Measurements from ENCODE around the gene EID1. TPM values are rescaled to one million over a fixed set of nuclear protein-coding genes. Genes with fewer than 3 reads are reported as not detected.

EID1 gene
- total RNA-seq, 4 donors from 2014 or later = 110 to 146 (median 135) TPM

DNA sequence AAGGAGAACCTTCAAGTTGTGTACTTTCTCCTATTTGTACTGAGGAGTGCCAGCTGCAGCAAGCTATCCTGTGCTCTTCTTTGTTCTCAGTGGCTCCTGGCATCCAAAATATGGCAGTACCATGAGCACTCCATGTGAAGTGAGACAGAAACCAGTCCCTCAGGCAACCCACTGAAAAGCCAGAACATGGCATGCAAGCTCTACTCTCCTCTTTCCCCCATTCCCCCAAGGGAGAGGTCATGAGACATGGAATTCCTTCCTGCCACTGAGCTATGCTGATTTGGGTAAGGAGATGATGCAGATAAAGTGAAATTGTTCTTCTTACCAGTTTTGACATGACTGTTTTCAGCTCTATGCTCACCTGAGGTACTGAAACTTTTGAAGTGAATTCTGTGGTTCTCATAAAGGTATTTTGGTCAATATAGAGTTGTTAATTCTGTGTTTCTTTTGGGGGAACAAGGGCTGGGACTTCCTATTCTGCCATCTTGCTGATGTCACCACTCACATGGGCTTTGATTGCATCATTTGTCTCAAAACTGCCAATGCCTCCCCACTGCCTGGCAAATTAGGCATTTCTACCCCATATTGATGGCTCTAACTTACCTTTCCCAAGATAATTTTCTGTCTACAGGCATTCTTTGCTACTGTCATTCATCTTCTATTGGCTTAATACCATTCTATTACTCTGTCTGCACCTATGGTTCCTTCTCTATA, 44.3 kb upstream of the EID1 start:
- intact Hi-C loops (cut with DNase I; ENCODE audit: low total_unique reads) (no loop called here), in situ Hi-C loops (cut with MboI; ENCODE audit: low sequenced_read_pairs in 4 of 4) (no loop called here)
- Histone ChIP-seq H3K27ac (no peak overlapping the region), H3K9me3 (no peaks in the 10 kb centered on the region), H3K36me3 (no peaks in the 10 kb centered on the region), H3K4me1 (no peaks in the 10 kb centered on the region), H3K4me3 (no peak overlapping the region), H3K27me3 (no peaks in the 10 kb centered on the region)
- TF ChIP-seq POLR2A (IDR thresholded peaks at IDR 0.05) = no peak
- TF ChIP-seq, protein P1, sequence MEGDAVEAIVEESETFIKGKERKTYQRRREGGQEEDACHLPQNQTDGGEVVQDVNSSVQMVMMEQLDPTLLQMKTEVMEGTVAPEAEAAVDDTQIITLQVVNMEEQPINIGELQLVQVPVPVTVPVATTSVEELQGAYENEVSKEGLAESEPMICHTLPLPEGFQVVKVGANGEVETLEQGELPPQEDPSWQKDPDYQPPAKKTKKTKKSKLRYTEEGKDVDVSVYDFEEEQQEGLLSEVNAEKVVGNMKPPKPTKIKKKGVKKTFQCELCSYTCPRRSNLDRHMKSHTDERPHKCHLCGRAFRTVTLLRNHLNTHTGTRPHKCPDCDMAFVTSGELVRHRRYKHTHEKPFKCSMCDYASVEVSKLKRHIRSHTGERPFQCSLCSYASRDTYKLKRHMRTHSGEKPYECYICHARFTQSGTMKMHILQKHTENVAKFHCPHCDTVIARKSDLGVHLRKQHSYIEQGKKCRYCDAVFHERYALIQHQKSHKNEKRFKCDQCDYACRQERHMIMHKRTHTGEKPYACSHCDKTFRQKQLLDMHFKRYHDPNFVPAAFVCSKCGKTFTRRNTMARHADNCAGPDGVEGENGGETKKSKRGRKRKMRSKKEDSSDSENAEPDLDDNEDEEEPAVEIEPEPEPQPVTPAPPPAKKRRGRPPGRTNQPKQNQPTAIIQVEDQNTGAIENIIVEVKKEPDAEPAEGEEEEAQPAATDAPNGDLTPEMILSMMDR (IDR thresholded peaks at IDR 0.05 in 4 of 5, conservative IDR thresholded peaks at IDR 0.05 in 1 of 5) = no peak
- DNase-seq (no peak), ATAC-seq (no peak)

DNA sequence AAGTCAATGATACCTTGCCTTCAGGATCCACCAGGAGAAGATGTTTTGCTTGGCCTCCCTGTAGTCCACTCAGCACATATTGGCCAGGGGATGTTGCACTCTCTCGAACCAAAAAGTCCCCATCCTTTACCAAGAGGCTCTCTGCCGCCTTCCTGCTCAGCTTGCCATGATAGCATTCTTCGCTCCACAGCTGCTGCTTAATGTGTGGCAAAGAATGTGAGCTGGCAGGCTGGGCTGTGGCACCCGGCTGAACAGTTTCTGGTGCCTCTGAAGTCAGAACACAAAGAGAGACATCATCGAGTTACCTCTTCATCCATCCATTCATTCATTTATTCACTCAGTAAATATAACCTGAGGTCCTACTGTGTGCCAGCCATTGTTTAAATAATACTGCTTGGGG, 43.2 kb upstream of the EID1 start:
- ATAC-seq (no peak), DNase-seq (no peak)
- intact Hi-C loops (cut with DNase I; ENCODE audit: low total_unique reads) (no loop called here), in situ Hi-C loops (cut with MboI; ENCODE audit: low sequenced_read_pairs in 4 of 4) (no loop called here)
- TF ChIP-seq, protein P1 (IDR thresholded peaks at IDR 0.05 in 4 of 5, conservative IDR thresholded peaks at IDR 0.05 in 1 of 5) = no peak
- no peak for TF ChIP-seq POLR2A (IDR thresholded peaks at IDR 0.05)
- H3K27ac ChIP-seq = no peak overlapping the region
- H3K9me3 ChIP-seq = no peaks in the 10 kb centered on the region
- no peaks in the 10 kb centered on the region for H3K4me1 ChIP-seq
- H3K27me3 ChIP-seq = no peaks in the 10 kb centered on the region
- H3K4me3 ChIP-seq = no peak overlapping the region
- H3K36me3 ChIP-seq = no peaks in the 10 kb centered on the region

DNA sequence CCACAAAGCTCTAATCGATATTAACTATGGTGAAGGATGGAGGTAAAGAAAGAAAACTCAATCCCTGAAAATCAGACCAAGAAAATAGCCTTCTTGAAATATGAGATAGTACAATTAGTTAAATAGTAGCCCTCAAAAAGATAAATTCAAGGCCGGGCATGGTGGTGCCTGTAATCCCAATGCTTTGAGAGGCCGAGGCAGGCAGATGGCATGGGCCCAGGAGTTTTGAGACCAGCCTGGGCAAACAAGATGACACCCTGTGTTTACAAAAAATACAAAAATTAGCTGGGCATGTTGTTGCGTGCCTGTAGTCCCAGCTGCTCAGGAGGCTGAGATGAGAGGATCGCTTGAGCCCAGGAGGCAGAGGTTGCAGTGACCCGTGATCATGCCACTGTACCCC, 35.4 kb upstream of the EID1 start:
- Histone ChIP-seq H3K4me1 (no peaks in the 10 kb centered on the region), H3K27me3 (no peaks in the 10 kb centered on the region), H3K9me3 (no peaks in the 10 kb centered on the region), H3K36me3 (no peaks in the 10 kb centered on the region), H3K27ac (no peak overlapping the region), H3K4me3 (no peak overlapping the region)
- no peak for ATAC-seq
- intact Hi-C loops (cut with DNase I; ENCODE audit: low total_unique reads) (no loop called here), in situ Hi-C loops (cut with MboI; ENCODE audit: low sequenced_read_pairs in 4 of 4) (no loop called here)
- DNase-seq = no peak
- TF ChIP-seq, protein P1 (IDR thresholded peaks at IDR 0.05 in 4 of 5, conservative IDR thresholded peaks at IDR 0.05 in 1 of 5) = no peak
- no peak for TF ChIP-seq POLR2A (IDR thresholded peaks at IDR 0.05)

DNA sequence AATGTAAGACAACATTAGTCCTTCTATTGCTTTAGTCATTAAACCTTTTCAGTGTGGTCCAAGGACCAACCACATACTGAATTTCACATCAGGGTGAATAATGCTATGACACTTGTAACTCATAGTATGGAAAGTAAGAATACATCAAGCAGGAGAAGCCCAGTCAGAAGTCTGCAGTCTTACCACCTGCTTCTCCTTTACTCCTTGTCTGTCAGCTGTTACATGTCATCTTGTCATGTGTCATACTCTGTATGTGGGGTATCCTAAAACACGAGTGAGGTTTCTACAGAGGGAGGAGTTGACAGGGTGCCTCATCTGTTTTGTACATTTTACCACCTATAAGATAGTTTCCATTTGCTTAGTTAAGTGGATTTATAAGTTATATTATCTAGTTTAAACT, 32.8 kb upstream of the EID1 start:
- intact Hi-C loops (cut with DNase I; ENCODE audit: low total_unique reads) (no loop called here), in situ Hi-C loops (cut with MboI; ENCODE audit: low sequenced_read_pairs in 4 of 4) (no loop called here)
- no peak overlapping the region for H3K4me3 ChIP-seq
- no peaks in the 10 kb centered on the region for H3K9me3 ChIP-seq
- no peak for ATAC-seq
- no peaks in the 10 kb centered on the region for H3K4me1 ChIP-seq
- H3K36me3 ChIP-seq = no peaks in the 10 kb centered on the region
- H3K27ac ChIP-seq = no peak overlapping the region
- DNase-seq = no peak
- TF ChIP-seq, protein P1 (IDR thresholded peaks at IDR 0.05 in 4 of 5, conservative IDR thresholded peaks at IDR 0.05 in 1 of 5) = no peak
- no peak for TF ChIP-seq POLR2A (IDR thresholded peaks at IDR 0.05)
- H3K27me3 ChIP-seq = no peaks in the 10 kb centered on the region
